ENCODE results near the gene PFN2.

Gene PFN2

GRCh38 chr3:150000641-150001040 is 29.9 kb upstream of the PFN2 start:
- Histone ChIP-seq H3K4me3 (ENCODE audit: low read length, poor library complexity, severe bottlenecking) (no peak overlapping the region), H3K9me2 (replicated peaks; ENCODE audit: low read depth, low read length) (no peaks in the 10 kb centered on the region), H3K9me3 (ENCODE audit: insufficient read depth, low read depth, low read length) (no peaks in the 10 kb centered on the region), H3K79me2 (ENCODE audit: insufficient read depth, low read length) (no peaks in the 10 kb centered on the region), H3K9ac (ENCODE audit: low read depth, low read length, poor library complexity, severe bottlenecking) (no peak overlapping the region), H3K36me3 (ENCODE audit: insufficient read depth, low read length) (no peaks in the 10 kb centered on the region), H3K4me2 (ENCODE audit: low read depth, low read length, poor library complexity, severe bottlenecking) (no peak overlapping the region), H3F3A (ENCODE audit: low read depth) (no peaks in the 10 kb centered on the region), H3K4me1 (ENCODE audit: insufficient read depth, low read length, poor library complexity, severe bottlenecking) (no peaks in the 10 kb centered on the region), H4K20me1 (ENCODE audit: insufficient read depth, low read length, poor library complexity, severe bottlenecking) (no peaks in the 10 kb centered on the region), H3K27me3 (ENCODE audit: insufficient read depth, low read length, poor library complexity, severe bottlenecking) (no peaks in the 10 kb centered on the region), H2AFZ (ENCODE audit: low read length) (no peak overlapping the region)
- TF ChIP-seq CTCF (conservative IDR thresholded peaks at IDR 0.05; ENCODE audit: low read length) (no peak), EZH2phosphoT487 (IDR thresholded peaks at IDR 0.05; ENCODE audit: borderline replicate concordance) (no peak)

GRCh38 chr3:149999421-149999820 is 28.7 kb upstream of the PFN2 start:
- H3K4me2 ChIP-seq (ENCODE audit: low read depth, low read length, poor library complexity, severe bottlenecking): no peak overlapping the region
- H3K4me1 ChIP-seq (ENCODE audit: insufficient read depth, low read length, poor library complexity, severe bottlenecking): no peaks in the 10 kb centered on the region
- H3K36me3 ChIP-seq (ENCODE audit: insufficient read depth, low read length): no peaks in the 10 kb centered on the region
- no peak for TF ChIP-seq CTCF (conservative IDR thresholded peaks at IDR 0.05; ENCODE audit: low read length)
- TF ChIP-seq EZH2phosphoT487 (IDR thresholded peaks at IDR 0.05; ENCODE audit: borderline replicate concordance): no peak
- H3F3A ChIP-seq (ENCODE audit: low read depth): no peaks in the 10 kb centered on the region
- peaks cover 8% of the 10 kb centered on the region; the same call in 1 of the 2 replicates for H3K9me3 ChIP-seq (ENCODE audit: insufficient read depth, low read depth, low read length)
- no peaks in the 10 kb centered on the region for H4K20me1 ChIP-seq (ENCODE audit: insufficient read depth, low read length, poor library complexity, severe bottlenecking)
- no peak overlapping the region for H2AFZ ChIP-seq (ENCODE audit: low read length)
- no peaks in the 10 kb centered on the region for H3K79me2 ChIP-seq (ENCODE audit: insufficient read depth, low read length)
- H3K4me3 ChIP-seq (ENCODE audit: low read length, poor library complexity, severe bottlenecking): no peak overlapping the region
- H3K9ac ChIP-seq (ENCODE audit: low read depth, low read length, poor library complexity, severe bottlenecking): no peak overlapping the region
- H3K27me3 ChIP-seq (ENCODE audit: insufficient read depth, low read length, poor library complexity, severe bottlenecking): no peaks in the 10 kb centered on the region
- no peaks in the 10 kb centered on the region for H3K9me2 ChIP-seq (replicated peaks; ENCODE audit: low read depth, low read length)

- H3K4me2 ChIP-seq (ENCODE audit: low read depth, low read length, poor library complexity, severe bottlenecking): no peak overlapping the region
- H3K4me3 ChIP-seq (ENCODE audit: low read length, poor library complexity, severe bottlenecking): no peak overlapping the region
- no peak overlapping the region for H3K9ac ChIP-seq (ENCODE audit: low read depth, low read length, poor library complexity, severe bottlenecking)
- H3K9me2 ChIP-seq (replicated peaks; ENCODE audit: low read depth, low read length): no peaks in the 10 kb centered on the region
- H3F3A ChIP-seq (ENCODE audit: low read depth): no peaks in the 10 kb centered on the region
- H3K9me3 ChIP-seq (ENCODE audit: insufficient read depth, low read depth, low read length): peaks cover 9% of the 10 kb centered on the region; the same call in 1 of the 2 replicates
- no peaks in the 10 kb centered on the region for H3K27me3 ChIP-seq (ENCODE audit: insufficient read depth, low read length, poor library complexity, severe bottlenecking)
- no peaks in the 10 kb centered on the region for H3K4me1 ChIP-seq (ENCODE audit: insufficient read depth, low read length, poor library complexity, severe bottlenecking)
- H3K79me2 ChIP-seq (ENCODE audit: insufficient read depth, low read length): no peaks in the 10 kb centered on the region
- no peaks in the 10 kb centered on the region for H3K36me3 ChIP-seq (ENCODE audit: insufficient read depth, low read length)
- no peak overlapping the region for H2AFZ ChIP-seq (ENCODE audit: low read length)
- no peaks in the 10 kb centered on the region for H4K20me1 ChIP-seq (ENCODE audit: insufficient read depth, low read length, poor library complexity, severe bottlenecking)
- no peak for TF ChIP-seq EZH2phosphoT487 (IDR thresholded peaks at IDR 0.05; ENCODE audit: borderline replicate concordance)
- TF ChIP-seq CTCF (conservative IDR thresholded peaks at IDR 0.05; ENCODE audit: low read length): no peak
Observed at GRCh38 chr3:149998946-149999345, 28.3 kb upstream of the PFN2 start.

All from Loucy (cell line).